Hepatocyte (in vitro differentiated cells): ENCODE results near the gene NFIX. TPM values are rescaled to one million over a fixed set of nuclear protein-coding genes. Genes with fewer than 3 reads are reported as not detected.
A peak's percentile ranks its signal among the peaks of the same experiment; 100 is the strongest.

Experiments
- DNase-seq: peaks from one replicate; pipeline ENCODE4 v3.0.0-alpha.2; 2016; ENCODE audit warnings: low spot score
- H2AFZ ChIP-seq: fragments of 200-600 bp; sonication (generic); 2 replicates; pipeline ENCODE4 v1.6.0; 2016; ENCODE audit warnings: antibody characterized with exemption, mild to moderate bottlenecking
- H3K27ac ChIP-seq: fragments of 200-600 bp; sonication (generic); 2 replicates; pipeline ENCODE4 v1.5.1; 2016; ENCODE audit warnings: mild to moderate bottlenecking
- H3K27me3 ChIP-seq: fragments of 200-600 bp; sonication (generic); 2 replicates; pipeline ENCODE4 v1.6.1; 2016
- H3K36me3 ChIP-seq: fragments of 200-600 bp; sonication (generic); replicated peaks from 2 replicates; pipeline ENCODE4 v1.5.1; 2016; ENCODE audit warnings: low read depth; ENCODE audit not compliant: insufficient read depth
- H3K4me1 ChIP-seq: fragments of 200-600 bp; sonication (generic); 2 replicates; pipeline ENCODE4 v1.5.1; 2016; ENCODE audit warnings: mild to moderate bottlenecking, moderate library complexity; ENCODE audit not compliant: insufficient read depth
- H3K4me2 ChIP-seq: fragments of 200-600 bp; sonication (generic); 2 replicates; pipeline ENCODE4 v1.6.0; 2016
- H3K4me3 ChIP-seq: fragments of 200-600 bp; sonication (generic); 2 replicates; pipeline ENCODE4 v1.5.1; 2016; ENCODE audit warnings: mild to moderate bottlenecking
- H3K79me2 ChIP-seq: fragments of 200-600 bp; sonication (generic); 2 replicates; pipeline ENCODE4 v1.6.0; 2017; ENCODE audit warnings: mild to moderate bottlenecking
- H3K9me2 ChIP-seq: fragments of 200-600 bp; sonication (generic); replicated peaks from 2 replicates; pipeline ENCODE4 v1.6.0; 2017; ENCODE audit warnings: mild to moderate bottlenecking; ENCODE audit not compliant: insufficient read depth
- H3K9me3 ChIP-seq: fragments of 200-600 bp; sonication (generic); 2 replicates; pipeline ENCODE4 v1.5.1; 2016; ENCODE audit warnings: low read depth, mild to moderate bottlenecking
- H4K20me1 ChIP-seq: fragments of 200-600 bp; sonication (generic); 2 replicates; pipeline ENCODE4 v1.6.0; 2016; ENCODE audit warnings: mild to moderate bottlenecking; ENCODE audit not compliant: insufficient read depth, poor library complexity, severe bottlenecking
- CTCF ChIP-seq: fragments of 200-600 bp; sonication (generic); IDR thresholded peaks from 2 replicates; pipeline ENCODE4 v1.5.1; 2016; ENCODE audit warnings: antibody characterized with exemption, mild to moderate bottlenecking; ENCODE audit not compliant: poor library complexity
- EZH2 ChIP-seq: fragments of 200-600 bp; sonication (generic); IDR thresholded peaks from 2 replicates; pipeline ENCODE4 v1.6.1; 2016; ENCODE audit warnings: antibody characterized with exemption, mild to moderate bottlenecking, borderline replicate concordance
- EZH2phosphoT487 ChIP-seq: fragments of 200-600 bp; sonication (generic); IDR thresholded peaks from one replicate; pipeline ENCODE4 v1.6.1; 2018; ENCODE audit warnings: antibody characterized with exemption, mild to moderate bottlenecking, low read depth, moderate library complexity; ENCODE audit not compliant: unreplicated experiment, severe bottlenecking
- WGBS: methylation state at CpG from one replicate; pipeline ENCODE4 v1.1.6; 2016; ENCODE audit warnings: low lambda C conversion rate; ENCODE audit errors: missing lambda C conversion rate; 5-methylcytosine and 5-hydroxymethylcytosine counted together
- polyA plus RNA-seq: library from polyadenylated mRNA; unstranded; fragments of >200 nt; fragmentation: Nextera tagmentation; extraction: Ambion mirVana; gene quantifications from 2 replicates; pipeline ENCODE4 v1.2.1, GENCODE V29; 2016
- total RNA-seq: library from RNA; depleted of rRNA; stranded (reverse); fragments of >200 nt; gene quantifications from 2 replicates; pipeline ENCODE4 v1.2.3, GENCODE V29; 2014

The NFIX gene
- total and polyA plus RNA-seq, 2 experiments from 2014 or later = 10.2 to 12.8 TPM

- Histone ChIP-seq H3K4me1 (peaks cover 21% of the 10 kb centered on the region), H3K79me2 (no peaks in the 10 kb centered on the region), H3K4me3 (no peak overlapping the region), H3K27ac (no peak overlapping the region), H3K9me3 (no peaks in the 10 kb centered on the region), H3K9me2 (no peaks in the 10 kb centered on the region), H2AFZ (no peak overlapping the region), H3K36me3 (no peaks in the 10 kb centered on the region), H3K27me3 (peaks cover 3% of the 10 kb centered on the region), H4K20me1 (no peaks in the 10 kb centered on the region), H3K4me2 (no peak overlapping the region)
- 90% methylated on average over 12 of the region's 12 CpGs for WGBS
- DNase-seq = no peak
- TF ChIP-seq EZH2 (no peak), EZH2phosphoT487 (no peak), CTCF (no peak)
These were observed 92.0 kb downstream of the NFIX start for GRCh38 chr19:13087295-13087694.

GRCh38 chr19:13087795-13088537 is 92.7 kb downstream of the NFIX start:
- WGBS = 93% methylated on average over 26 of the region's 37 CpGs

GRCh38 chr19:13089139-13089856 is 94.0 kb downstream of the NFIX start:
- Histone ChIP-seq H3K9me3 (no peaks in the 10 kb centered on the region), H4K20me1 (no peaks in the 10 kb centered on the region), H3K27ac (peak overlapping the region; percentile 72), H3K9me2 (no peaks in the 10 kb centered on the region), H3K79me2 (no peaks in the 10 kb centered on the region), H3K27me3 (peaks cover 11% of the 10 kb centered on the region), H2AFZ (no peak overlapping the region), H3K36me3 (no peaks in the 10 kb centered on the region), H3K4me1 (peaks cover 25% of the 10 kb centered on the region), H3K4me2 (no peak overlapping the region), H3K4me3 (no peak overlapping the region)
- TF ChIP-seq CTCF (no peak), EZH2 (no peak), EZH2phosphoT487 (no peak)
- WGBS = 96% methylated on average over 5 of the region's 5 CpGs
- DNase-seq = no peak

More at GRCh38 chr19:13087795-13088537, 92.7 kb downstream of the NFIX start:
- Histone ChIP-seq H3K27ac (no peak overlapping the region), H3K27me3 (peaks cover 4% of the 10 kb centered on the region), H3K9me3 (no peaks in the 10 kb centered on the region), H3K9me2 (no peaks in the 10 kb centered on the region), H3K79me2 (no peaks in the 10 kb centered on the region), H3K4me1 (peaks cover 20% of the 10 kb centered on the region), H3K36me3 (no peaks in the 10 kb centered on the region), H2AFZ (no peak overlapping the region), H3K4me3 (no peak overlapping the region), H4K20me1 (no peaks in the 10 kb centered on the region), H3K4me2 (no peak overlapping the region)
- TF ChIP-seq EZH2 = no peak
- no peak for DNase-seq
